ENCODE results near the gene MREG.

MREG gene

GRCh38 chr2:215969131-215969841 is 44.1 kb downstream of the MREG start:
- no peak overlapping the region for H3K4me3 ChIP-seq (ENCODE audit: low read depth, low read length)
- CTCF ChIA-PET = interaction anchor here (0.8 to 1.9 kb wide), 4 partner anchors 18 to 54 kb away, joined by 3 to 5 read pairs (median 4); no protein-coding TSS in a partner anchor
- POLR2A ChIA-PET = no interaction called here
- DNase-seq (ENCODE audit: low read depth, low spot score) = no peak
- TF ChIP-seq, protein P1, sequence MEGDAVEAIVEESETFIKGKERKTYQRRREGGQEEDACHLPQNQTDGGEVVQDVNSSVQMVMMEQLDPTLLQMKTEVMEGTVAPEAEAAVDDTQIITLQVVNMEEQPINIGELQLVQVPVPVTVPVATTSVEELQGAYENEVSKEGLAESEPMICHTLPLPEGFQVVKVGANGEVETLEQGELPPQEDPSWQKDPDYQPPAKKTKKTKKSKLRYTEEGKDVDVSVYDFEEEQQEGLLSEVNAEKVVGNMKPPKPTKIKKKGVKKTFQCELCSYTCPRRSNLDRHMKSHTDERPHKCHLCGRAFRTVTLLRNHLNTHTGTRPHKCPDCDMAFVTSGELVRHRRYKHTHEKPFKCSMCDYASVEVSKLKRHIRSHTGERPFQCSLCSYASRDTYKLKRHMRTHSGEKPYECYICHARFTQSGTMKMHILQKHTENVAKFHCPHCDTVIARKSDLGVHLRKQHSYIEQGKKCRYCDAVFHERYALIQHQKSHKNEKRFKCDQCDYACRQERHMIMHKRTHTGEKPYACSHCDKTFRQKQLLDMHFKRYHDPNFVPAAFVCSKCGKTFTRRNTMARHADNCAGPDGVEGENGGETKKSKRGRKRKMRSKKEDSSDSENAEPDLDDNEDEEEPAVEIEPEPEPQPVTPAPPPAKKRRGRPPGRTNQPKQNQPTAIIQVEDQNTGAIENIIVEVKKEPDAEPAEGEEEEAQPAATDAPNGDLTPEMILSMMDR (IDR thresholded peaks at IDR 0.05; ENCODE audit: insufficient read depth, low read length, missing control alignments) = no peak

- no peak overlapping the region for H3K4me3 ChIP-seq (ENCODE audit: low read depth, low read length)
- no peak for DNase-seq (ENCODE audit: low read depth, low spot score)
- ChIA-PET CTCF (interaction anchor here (0.8 to 1.9 kb wide), 6 partner anchors 14 to 55 kb away, joined by 3 to 8 read pairs (median 4); no protein-coding TSS in a partner anchor), POLR2A (no interaction called here)
- TF ChIP-seq, protein P1 (IDR thresholded peaks at IDR 0.05; ENCODE audit: insufficient read depth, low read length, missing control alignments) = no peak
Measured at GRCh38 chr2:215968499-215968898, 44.9 kb downstream of the MREG start.

DNA sequence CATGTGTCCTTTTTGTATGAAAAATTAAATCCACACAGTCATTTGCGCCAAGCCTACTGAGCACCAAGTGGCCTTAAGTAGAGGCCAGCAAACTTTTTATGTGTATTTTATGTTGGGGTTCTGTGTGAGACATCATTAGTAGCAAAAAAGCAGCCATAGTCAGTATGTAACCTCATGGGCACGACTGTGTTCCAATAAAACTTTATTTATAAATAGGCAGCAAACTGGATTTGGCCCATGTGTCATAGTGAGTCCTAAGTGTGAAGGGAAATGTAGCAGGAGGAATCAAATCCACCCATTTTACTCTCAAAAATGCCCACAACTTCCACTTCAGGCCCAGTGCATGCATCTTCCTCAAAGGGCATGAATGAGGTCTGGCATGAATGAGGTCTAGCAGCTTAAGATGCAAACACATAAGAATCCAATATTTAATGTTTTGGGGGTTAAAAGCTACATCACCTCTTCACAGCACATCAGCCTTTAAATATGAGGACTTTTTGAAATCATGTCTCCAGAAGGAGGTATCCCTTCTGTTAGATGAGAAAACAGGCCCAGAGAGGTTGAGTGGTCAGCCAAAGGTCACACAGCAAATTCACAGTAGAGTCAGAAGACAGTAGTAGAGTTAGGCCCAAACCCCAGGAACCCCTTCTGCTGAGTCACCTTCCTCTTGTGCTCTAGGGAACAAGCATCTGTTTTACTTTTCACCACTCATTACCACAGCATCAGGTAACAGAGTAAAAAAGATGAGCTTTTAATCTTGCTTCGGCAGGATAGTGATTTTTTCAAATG is 45.6 kb downstream of the MREG start:
- CTCF ChIA-PET = interaction anchor here (0.9 to 3.0 kb wide), 6 partner anchors 14 to 56 kb away, joined by 3 to 14 read pairs (median 4); no protein-coding TSS in a partner anchor
- POLR2A ChIA-PET = no interaction called here
- DNase-seq (ENCODE audit: low read depth, low spot score) = no peak
- no peak overlapping the region for H3K4me3 ChIP-seq (ENCODE audit: low read depth, low read length)
- TF ChIP-seq, protein P1 (IDR thresholded peaks at IDR 0.05; ENCODE audit: insufficient read depth, low read length, missing control alignments) = no peak

- CTCF ChIA-PET = interaction anchor here (1.2 to 3.0 kb wide), 3 partner anchors 16 to 56 kb away, joined by 4 to 14 read pairs (median 8); no protein-coding TSS in a partner anchor
- POLR2A ChIA-PET = no interaction called here
- TF ChIP-seq, protein P1 (IDR thresholded peaks at IDR 0.05; ENCODE audit: insufficient read depth, low read length, missing control alignments) = no peak
- no peak overlapping the region for H3K4me3 ChIP-seq (ENCODE audit: low read depth, low read length)
- DNase-seq (ENCODE audit: low read depth, low spot score) = no peak
Measured at GRCh38 chr2:215966951-215967350, 46.4 kb downstream of the MREG start.

DNA sequence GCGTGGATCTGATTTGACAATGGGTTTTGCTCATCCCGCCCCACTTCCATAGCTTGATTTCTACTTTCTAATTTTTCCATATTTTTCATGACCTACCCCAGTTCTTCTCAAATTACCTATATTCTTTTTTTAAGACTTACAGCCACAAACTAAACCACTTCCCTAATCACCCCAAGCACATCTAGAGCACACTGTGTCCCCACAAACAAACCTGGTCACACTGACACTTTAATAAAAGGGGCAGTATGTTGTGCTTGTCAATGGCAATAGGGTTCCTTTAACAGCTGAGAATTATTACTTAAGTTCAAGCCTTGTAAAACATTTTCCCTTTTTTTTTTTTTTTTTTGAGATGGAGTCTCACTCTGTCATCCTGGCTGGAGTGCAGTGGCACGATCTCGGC is 47.1 kb downstream of the MREG start:
- H3K4me3 ChIP-seq (ENCODE audit: low read depth, low read length) = no peak overlapping the region
- TF ChIP-seq, protein P1 (IDR thresholded peaks at IDR 0.05; ENCODE audit: insufficient read depth, low read length, missing control alignments) = no peak
- DNase-seq (ENCODE audit: low read depth, low spot score) = no peak
- CTCF ChIA-PET = interaction anchor here (1.1 to 3.0 kb wide), 4 partner anchors 16 to 57 kb away, joined by 3 to 14 read pairs (median 4); no protein-coding TSS in a partner anchor
- POLR2A ChIA-PET = no interaction called here
